Gastroesophageal sphincter (tissue), 4 donors: ENCODE measurements around the gene KCNIP3. TPM values are rescaled to one million over a fixed set of nuclear protein-coding genes. Genes with fewer than 3 reads are reported as not detected.

Source experiments
- ATAC-seq: fragments of 150-250 bp; one replicate; pipeline ENCODE4 v1.9.1; 2016; ENCODE audit warnings: mild to moderate bottlenecking, moderate library complexity
- H3K27ac ChIP-seq, 4 donors: fragments of 200-600 bp; sonication (generic) in 3 of 4; 1 replicate in 3 of 4; 2 replicates in 1 of 4; pipeline ENCODE4 v1.5.1; 2016 to 2019
- H3K27me3 ChIP-seq: fragments of 200-600 bp; sonication (generic); one replicate; pipeline ENCODE4 v1.5.1; 2019
- H3K36me3 ChIP-seq, 2 donors: fragments of 200-600 bp; sonication (generic); one replicate each; pipeline ENCODE4 v1.5.1; 2019; ENCODE audit warnings: control low read depth in 1 of 2
- H3K4me1 ChIP-seq, 3 donors: fragments of 200-600 bp; sonication (generic); 1 replicate in 2 of 3; 2 replicates in 1 of 3; pipeline ENCODE4 v1.5.1; 2016 to 2019; ENCODE audit warnings: control low read depth in 2 of 3
- H3K4me3 ChIP-seq, 2 donors: fragments of 200-600 bp; sonication (generic); one replicate each; pipeline ENCODE4 v1.5.1; 2019; ENCODE audit warnings: mild to moderate bottlenecking in 1 of 2, moderate library complexity in 1 of 2
- H3K9me3 ChIP-seq, 3 donors: fragments of 200-600 bp; sonication (generic); one replicate each; pipeline ENCODE4 v1.5.1; 2017 to 2019; ENCODE audit warnings: control low read depth in 2 of 3
- CTCF ChIP-seq, 4 experiments: fragments of 200-600 bp in 2 of 4; fragments of 450-650 bp in 2 of 4; sonication (generic) in 1 of 4; IDR thresholded peaks; one replicate each; pipeline ENCODE4 v1.5.1; 2017 to 2019; ENCODE audit warnings: antibody characterized with exemption in 4 of 4, mild to moderate bottlenecking in 2 of 4, moderate library complexity in 2 of 4
- EP300 ChIP-seq: sonication (generic); formaldehyde crosslinking; IDR thresholded peaks from one replicate; pipeline ENCODE4 v1.6.1; 2017; ENCODE audit warnings: antibody characterized with exemption, mild to moderate bottlenecking
- POLR2A ChIP-seq, 2 donors: fragments of 450-650 bp; IDR thresholded peaks; one replicate each; pipeline ENCODE4 v1.6.1; 2017; ENCODE audit warnings: antibody characterized with exemption in 2 of 2, mild to moderate bottlenecking in 2 of 2, moderate library complexity in 1 of 2
- POLR2AphosphoS5 ChIP-seq: sonication (generic); formaldehyde crosslinking; IDR thresholded peaks from one replicate; pipeline ENCODE4 v1.6.1; 2017; ENCODE audit warnings: antibody characterized with exemption
- WGBS, 2 donors: methylation state at CpG; one replicate each; pipeline ENCODE4 v1.1.5; 2018; ENCODE audit warnings: low coverage in 1 of 2; 5-methylcytosine and 5-hydroxymethylcytosine counted together
- total RNA-seq, 4 donors: library from RNA; depleted of rRNA; stranded (reverse); fragments of >200 nt; gene quantifications; one replicate each; pipeline ENCODE4 v1.1.0, GENCODE V29; 2016

The KCNIP3 gene
- total RNA-seq, 4 donors from 2014 or later: 14.4 to 41.4 (median 20.0) TPM

- Histone ChIP-seq H3K4me3 (no peak overlapping the region), H3K36me3 (no peaks in the 10 kb centered on the region), H3K27me3 (no peaks in the 10 kb centered on the region), H3K9me3 (no peaks in the 10 kb centered on the region), H3K27ac (no peak overlapping the region), H3K4me1 (peaks cover 0 to 20% (median under 1%) of the 10 kb centered on the region in 3 donors)
- no peak for ATAC-seq
- TF ChIP-seq POLR2AphosphoS5: no peak
- TF ChIP-seq CTCF (IDR thresholded peaks at IDR 0.05): no peak
- TF ChIP-seq EP300: no peak
- TF ChIP-seq POLR2A (IDR thresholded peaks at IDR 0.05): no peak
- 77 to 100% methylated on average over 1 to 3 of the region's 6 CpGs for WGBS, 2 donors
Measured at GRCh38 chr2:95352310-95353054, 55.3 kb downstream of the KCNIP3 start.

GRCh38 chr2:95353055-95353575 is 56.0 kb downstream of the KCNIP3 start:
- H3K9me3 ChIP-seq: no peaks in the 10 kb centered on the region
- no peaks in the 10 kb centered on the region for H3K27me3 ChIP-seq
- no peaks in the 10 kb centered on the region for H3K36me3 ChIP-seq
- TF ChIP-seq POLR2A (IDR thresholded peaks at IDR 0.05) (no peak), CTCF (IDR thresholded peaks at IDR 0.05) (no peak), EP300 (no peak)
- no peak overlapping the region for H3K27ac ChIP-seq
- WGBS, 2 donors: 89% methylated on average over 7 of the region's 10 CpGs; no CpG with 5 or more reads in 1 of the 2 donors
- H3K4me3 ChIP-seq: no peak overlapping the region
- H3K4me1 ChIP-seq: peaks cover 0 to 14% (median 0%) of the 10 kb centered on the region in 3 donors
- no peak for ATAC-seq

GRCh38 chr2:95353613-95354468 is 56.7 kb downstream of the KCNIP3 start:
- WGBS, 2 donors: 82 to 89% methylated on average over 3 to 13 of the region's 22 CpGs
- H3K4me3 ChIP-seq: no peak overlapping the region
- H3K27me3 ChIP-seq: no peaks in the 10 kb centered on the region
- no peaks in the 10 kb centered on the region for H3K36me3 ChIP-seq
- no peak for TF ChIP-seq POLR2A (IDR thresholded peaks at IDR 0.05)
- TF ChIP-seq CTCF (IDR thresholded peaks at IDR 0.05): no peak
- TF ChIP-seq EP300: no peak
- no peak for TF ChIP-seq POLR2AphosphoS5
- H3K27ac ChIP-seq: no peak overlapping the region
- no peaks in the 10 kb centered on the region for H3K9me3 ChIP-seq
- no peak for ATAC-seq
- peaks cover 0 to 7% (median 0%) of the 10 kb centered on the region in 3 donors for H3K4me1 ChIP-seq

GRCh38 chr2:95354469-95354901 is 57.3 kb downstream of the KCNIP3 start:
- H3K4me1 ChIP-seq: peaks cover 0 to 5% (median under 1%) of the 10 kb centered on the region in 3 donors
- ATAC-seq: no peak
- H3K9me3 ChIP-seq: no peaks in the 10 kb centered on the region
- H3K4me3 ChIP-seq: no peak overlapping the region
- no peaks in the 10 kb centered on the region for H3K27me3 ChIP-seq
- WGBS, 2 donors: 92 to 100% methylated on average over 2 of the region's 5 CpGs
- no peaks in the 10 kb centered on the region for H3K36me3 ChIP-seq
- no peak overlapping the region for H3K27ac ChIP-seq
- TF ChIP-seq POLR2AphosphoS5: no peak
- no peak for TF ChIP-seq POLR2A (IDR thresholded peaks at IDR 0.05)
- TF ChIP-seq EP300: no peak
- no peak for TF ChIP-seq CTCF (IDR thresholded peaks at IDR 0.05)
